GM12873 (cell line): ENCODE results near the gene FOXS1.

ENCODE experiments used
- CTCF ChIP-seq: IDR thresholded peaks from 2 replicates; pipeline ENCODE4 v1.5.1; 2012; ENCODE audit warnings: low read depth, mild to moderate bottlenecking, moderate library complexity, low read length, control low read depth; ENCODE audit not compliant: insufficient read depth; ENCODE audit errors: missing control alignments

FOXS1 gene

GRCh38 chr20:31815408-31816188, 29.8 kb downstream of the FOXS1 start:
- no peak for TF ChIP-seq CTCF

- TF ChIP-seq CTCF = no peak
Measured at GRCh38 chr20:31813611-31814010, 31.8 kb downstream of the FOXS1 start.

- TF ChIP-seq CTCF = no peak
Measured at GRCh38 chr20:31811796-31812728, 33.3 kb downstream of the FOXS1 start.

- TF ChIP-seq CTCF = no peak
Measured at GRCh38 chr20:31811198-31811597, 34.2 kb downstream of the FOXS1 start.

- TF ChIP-seq CTCF = no peak
Measured at GRCh38 chr20:31809661-31810060, 35.7 kb downstream of the FOXS1 start.

GRCh38 chr20:31808481-31808880, 36.9 kb downstream of the FOXS1 start:
- TF ChIP-seq CTCF = no peak
